ENCODE data around the gene UPK1A. TPM values are rescaled to one million over a fixed set of nuclear protein-coding genes. Genes with fewer than 3 reads are reported as not detected.

UPK1A gene
- total and polyA plus RNA-seq, 9 of the 15 experiments (the other 6 are each of a cell fraction or from before 2014, with no cell fraction given): 0.06 to 0.13 TPM; not detected in 7

DNA sequence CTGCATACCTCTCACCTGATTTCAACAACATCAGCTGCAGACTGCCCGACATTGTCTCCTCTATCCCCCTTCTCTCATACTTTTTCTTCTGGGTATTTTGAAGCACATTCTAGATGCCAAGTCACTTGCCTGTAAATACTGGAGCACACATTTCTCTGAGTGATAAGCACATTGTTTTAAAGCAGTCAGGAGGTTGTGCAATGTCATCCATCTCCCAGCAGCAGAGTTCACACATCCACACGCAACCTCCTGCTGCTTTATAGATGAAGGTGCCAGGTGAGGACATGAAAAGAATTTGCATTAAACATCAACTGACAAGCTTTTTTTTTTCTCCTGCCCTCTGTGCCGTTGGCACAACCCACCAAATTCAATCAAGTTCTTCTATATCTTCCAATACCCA lies 5.5 kb downstream of the UPK1A start (continued):
- TF ChIP-seq POLR2AphosphoS5 (IDR thresholded peaks at IDR 0.05; ENCODE audit: control insufficient read depth, insufficient read depth, low read depth, low read length): peak; percentile 86
- TF ChIP-seq, protein P1, sequence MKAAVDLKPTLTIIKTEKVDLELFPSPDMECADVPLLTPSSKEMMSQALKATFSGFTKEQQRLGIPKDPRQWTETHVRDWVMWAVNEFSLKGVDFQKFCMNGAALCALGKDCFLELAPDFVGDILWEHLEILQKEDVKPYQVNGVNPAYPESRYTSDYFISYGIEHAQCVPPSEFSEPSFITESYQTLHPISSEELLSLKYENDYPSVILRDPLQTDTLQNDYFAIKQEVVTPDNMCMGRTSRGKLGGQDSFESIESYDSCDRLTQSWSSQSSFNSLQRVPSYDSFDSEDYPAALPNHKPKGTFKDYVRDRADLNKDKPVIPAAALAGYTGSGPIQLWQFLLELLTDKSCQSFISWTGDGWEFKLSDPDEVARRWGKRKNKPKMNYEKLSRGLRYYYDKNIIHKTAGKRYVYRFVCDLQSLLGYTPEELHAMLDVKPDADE (conservative IDR thresholded peaks at IDR 0.05; ENCODE audit: control insufficient read depth, low read depth, low read length): no peak
- TF ChIP-seq JUNB (CRISPR knock-in tag; conservative IDR thresholded peaks at IDR 0.05): no peak
- no peak for TF ChIP-seq ZNF134 (CRISPR knock-in tag; conservative IDR thresholded peaks at IDR 0.05)
- TF ChIP-seq FOXJ3 (CRISPR knock-in tag; IDR thresholded peaks at IDR 0.05): no peak
- TF ChIP-seq, protein P2, sequence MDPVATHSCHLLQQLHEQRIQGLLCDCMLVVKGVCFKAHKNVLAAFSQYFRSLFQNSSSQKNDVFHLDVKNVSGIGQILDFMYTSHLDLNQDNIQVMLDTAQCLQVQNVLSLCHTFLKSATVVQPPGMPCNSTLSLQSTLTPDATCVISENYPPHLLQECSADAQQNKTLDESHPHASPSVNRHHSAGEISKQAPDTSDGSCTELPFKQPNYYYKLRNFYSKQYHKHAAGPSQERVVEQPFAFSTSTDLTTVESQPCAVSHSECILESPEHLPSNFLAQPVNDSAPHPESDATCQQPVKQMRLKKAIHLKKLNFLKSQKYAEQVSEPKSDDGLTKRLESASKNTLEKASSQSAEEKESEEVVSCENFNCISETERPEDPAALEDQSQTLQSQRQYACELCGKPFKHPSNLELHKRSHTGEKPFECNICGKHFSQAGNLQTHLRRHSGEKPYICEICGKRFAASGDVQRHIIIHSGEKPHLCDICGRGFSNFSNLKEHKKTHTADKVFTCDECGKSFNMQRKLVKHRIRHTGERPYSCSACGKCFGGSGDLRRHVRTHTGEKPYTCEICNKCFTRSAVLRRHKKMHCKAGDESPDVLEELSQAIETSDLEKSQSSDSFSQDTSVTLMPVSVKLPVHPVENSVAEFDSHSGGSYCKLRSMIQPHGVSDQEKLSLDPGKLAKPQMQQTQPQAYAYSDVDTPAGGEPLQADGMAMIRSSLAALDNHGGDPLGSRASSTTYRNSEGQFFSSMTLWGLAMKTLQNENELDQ (CRISPR knock-in tag; IDR thresholded peaks at IDR 0.05; ENCODE audit: borderline replicate concordance): no peak
- TF ChIP-seq GABPB2 (CRISPR knock-in tag; conservative IDR thresholded peaks at IDR 0.05): no peak
- no peak for TF ChIP-seq IRF2 (CRISPR knock-in tag; IDR thresholded peaks at IDR 0.05)
- no peak for TF ChIP-seq SP1 (CRISPR knock-in tag; IDR thresholded peaks at IDR 0.05)
- no peak for TF ChIP-seq ZNF311 (CRISPR knock-in tag; IDR thresholded peaks at IDR 0.05)
- TF ChIP-seq FOS (IDR thresholded peaks at IDR 0.05; ENCODE audit: extremely low read depth, insufficient read length): no peak
- TF ChIP-seq, protein P3, sequence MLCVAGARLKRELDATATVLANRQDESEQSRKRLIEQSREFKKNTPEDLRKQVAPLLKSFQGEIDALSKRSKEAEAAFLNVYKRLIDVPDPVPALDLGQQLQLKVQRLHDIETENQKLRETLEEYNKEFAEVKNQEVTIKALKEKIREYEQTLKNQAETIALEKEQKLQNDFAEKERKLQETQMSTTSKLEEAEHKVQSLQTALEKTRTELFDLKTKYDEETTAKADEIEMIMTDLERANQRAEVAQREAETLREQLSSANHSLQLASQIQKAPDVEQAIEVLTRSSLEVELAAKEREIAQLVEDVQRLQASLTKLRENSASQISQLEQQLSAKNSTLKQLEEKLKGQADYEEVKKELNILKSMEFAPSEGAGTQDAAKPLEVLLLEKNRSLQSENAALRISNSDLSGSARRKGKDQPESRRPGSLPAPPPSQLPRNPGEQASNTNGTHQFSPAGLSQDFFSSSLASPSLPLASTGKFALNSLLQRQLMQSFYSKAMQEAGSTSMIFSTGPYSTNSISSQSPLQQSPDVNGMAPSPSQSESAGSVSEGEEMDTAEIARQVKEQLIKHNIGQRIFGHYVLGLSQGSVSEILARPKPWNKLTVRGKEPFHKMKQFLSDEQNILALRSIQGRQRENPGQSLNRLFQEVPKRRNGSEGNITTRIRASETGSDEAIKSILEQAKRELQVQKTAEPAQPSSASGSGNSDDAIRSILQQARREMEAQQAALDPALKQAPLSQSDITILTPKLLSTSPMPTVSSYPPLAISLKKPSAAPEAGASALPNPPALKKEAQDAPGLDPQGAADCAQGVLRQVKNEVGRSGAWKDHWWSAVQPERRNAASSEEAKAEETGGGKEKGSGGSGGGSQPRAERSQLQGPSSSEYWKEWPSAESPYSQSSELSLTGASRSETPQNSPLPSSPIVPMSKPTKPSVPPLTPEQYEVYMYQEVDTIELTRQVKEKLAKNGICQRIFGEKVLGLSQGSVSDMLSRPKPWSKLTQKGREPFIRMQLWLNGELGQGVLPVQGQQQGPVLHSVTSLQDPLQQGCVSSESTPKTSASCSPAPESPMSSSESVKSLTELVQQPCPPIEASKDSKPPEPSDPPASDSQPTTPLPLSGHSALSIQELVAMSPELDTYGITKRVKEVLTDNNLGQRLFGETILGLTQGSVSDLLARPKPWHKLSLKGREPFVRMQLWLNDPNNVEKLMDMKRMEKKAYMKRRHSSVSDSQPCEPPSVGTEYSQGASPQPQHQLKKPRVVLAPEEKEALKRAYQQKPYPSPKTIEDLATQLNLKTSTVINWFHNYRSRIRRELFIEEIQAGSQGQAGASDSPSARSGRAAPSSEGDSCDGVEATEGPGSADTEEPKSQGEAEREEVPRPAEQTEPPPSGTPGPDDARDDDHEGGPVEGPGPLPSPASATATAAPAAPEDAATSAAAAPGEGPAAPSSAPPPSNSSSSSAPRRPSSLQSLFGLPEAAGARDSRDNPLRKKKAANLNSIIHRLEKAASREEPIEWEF (CRISPR knock-in tag; IDR thresholded peaks at IDR 0.05): no peak
- peak; percentile 95 to 97 for TF ChIP-seq TRIM24 (IDR thresholded peaks at IDR 0.05)
- no peak for TF ChIP-seq ZNF165 (CRISPR knock-in tag; IDR thresholded peaks at IDR 0.05; ENCODE audit: borderline replicate concordance)
- no peak for TF ChIP-seq HDAC8 (tag; IDR thresholded peaks at IDR 0.05)
- no peak for TF ChIP-seq ZNF239 (CRISPR knock-in tag; IDR thresholded peaks at IDR 0.05)
- TF ChIP-seq, protein P4, sequence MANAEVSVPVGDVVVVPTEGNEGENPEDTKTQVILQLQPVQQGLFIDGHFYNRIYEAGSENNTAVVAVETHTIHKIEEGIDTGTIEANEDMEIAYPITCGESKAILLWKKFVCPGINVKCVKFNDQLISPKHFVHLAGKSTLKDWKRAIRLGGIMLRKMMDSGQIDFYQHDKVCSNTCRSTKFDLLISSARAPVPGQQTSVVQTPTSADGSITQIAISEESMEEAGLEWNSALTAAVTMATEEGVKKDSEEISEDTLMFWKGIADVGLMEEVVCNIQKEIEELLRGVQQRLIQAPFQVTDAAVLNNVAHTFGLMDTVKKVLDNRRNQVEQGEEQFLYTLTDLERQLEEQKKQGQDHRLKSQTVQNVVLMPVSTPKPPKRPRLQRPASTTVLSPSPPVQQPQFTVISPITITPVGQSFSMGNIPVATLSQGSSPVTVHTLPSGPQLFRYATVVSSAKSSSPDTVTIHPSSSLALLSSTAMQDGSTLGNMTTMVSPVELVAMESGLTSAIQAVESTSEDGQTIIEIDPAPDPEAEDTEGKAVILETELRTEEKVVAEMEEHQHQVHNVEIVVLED (CRISPR knock-in tag; IDR thresholded peaks at IDR 0.05): no peak
- TF ChIP-seq, protein P5, sequence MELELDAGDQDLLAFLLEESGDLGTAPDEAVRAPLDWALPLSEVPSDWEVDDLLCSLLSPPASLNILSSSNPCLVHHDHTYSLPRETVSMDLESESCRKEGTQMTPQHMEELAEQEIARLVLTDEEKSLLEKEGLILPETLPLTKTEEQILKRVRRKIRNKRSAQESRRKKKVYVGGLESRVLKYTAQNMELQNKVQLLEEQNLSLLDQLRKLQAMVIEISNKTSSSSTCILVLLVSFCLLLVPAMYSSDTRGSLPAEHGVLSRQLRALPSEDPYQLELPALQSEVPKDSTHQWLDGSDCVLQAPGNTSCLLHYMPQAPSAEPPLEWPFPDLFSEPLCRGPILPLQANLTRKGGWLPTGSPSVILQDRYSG (tag; conservative IDR thresholded peaks at IDR 0.05; ENCODE audit: low read depth): 0 out of 2 replicates have a peak, but pooled peaks have one; percentile 23

All from K562 (cell line).